Measurements from ENCODE around the gene MAP1LC3B2. TPM values are rescaled to one million over a fixed set of nuclear protein-coding genes. Genes with fewer than 3 reads are reported as not detected.

MAP1LC3B2 gene
- total and polyA plus RNA-seq, 2 of the 8 experiments (the other 6 are each of a cell fraction or from before 2014, with no cell fraction given): 0.39 to 1.5 TPM

DNA sequence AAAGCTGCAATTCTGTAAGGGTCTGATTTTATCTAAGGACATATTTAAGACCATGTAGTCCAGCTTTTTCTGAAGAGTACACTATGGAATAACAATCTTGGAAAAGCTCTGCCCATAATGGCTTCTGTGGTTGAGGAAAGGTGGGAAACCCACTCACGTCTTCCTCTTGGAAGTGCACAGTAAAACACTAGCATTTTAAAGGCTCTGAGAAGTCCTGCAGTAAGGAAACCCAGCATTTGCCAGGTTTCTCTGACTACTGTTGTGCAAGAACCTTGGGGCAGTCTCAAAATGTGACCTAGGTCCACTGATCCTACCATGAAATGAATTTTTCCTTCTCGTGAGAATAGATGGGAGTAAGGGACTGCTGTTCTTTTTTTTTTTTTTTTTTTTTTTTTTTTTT is 11.9 kb downstream of the MAP1LC3B2 start:
- no peak overlapping the region for H2BK15ac ChIP-seq (ENCODE audit: low read length)
- H3K4me2 ChIP-seq (ENCODE audit: insufficient read depth in 1 of 2, low read depth in 2 of 2, low read length in 2 of 2): no peak overlapping the region
- no peak overlapping the region for H2AK5ac ChIP-seq (ENCODE audit: low read depth, low read length)
- H3K23ac ChIP-seq (ENCODE audit: insufficient read length): no peak overlapping the region
- H2BK120ac ChIP-seq (replicated peaks; ENCODE audit: low read depth, low read length): no peak overlapping the region
- no peak overlapping the region for H3K4me3 ChIP-seq (ENCODE audit: extremely low read depth in 1 of 4, insufficient read depth in 2 of 4, low read depth in 3 of 4, low read length in 4 of 4)
- H2AFZ ChIP-seq (ENCODE audit: low read length): no peak overlapping the region
- no peak overlapping the region for H4K91ac ChIP-seq (replicated peaks; ENCODE audit: insufficient read length, low read length)
- no peak overlapping the region for H3K14ac ChIP-seq (ENCODE audit: insufficient read length)
- no peaks in the 10 kb centered on the region for H3K79me2 ChIP-seq (ENCODE audit: control insufficient read depth in 1 of 2, insufficient read depth in 2 of 2, low read length in 2 of 2)
- H3K4me1 ChIP-seq (replicated peaks in 1 of 4; ENCODE audit: control insufficient read depth in 3 of 4, insufficient read depth in 4 of 4, low read length in 3 of 4): no peaks in the 10 kb centered on the region
- no peaks in the 10 kb centered on the region for H3K79me1 ChIP-seq (ENCODE audit: low read depth, low read length)
- H3K9me3 ChIP-seq (ENCODE audit: insufficient read depth in 2 of 2, low read depth in 1 of 2, low read length in 1 of 2): peaks cover 0 to 3% of the 10 kb centered on the region in 2 experiments; a peak in 1 of 4 replicates
- H3K4ac ChIP-seq (replicated peaks; ENCODE audit: insufficient read length, low read depth, low read length): no peak overlapping the region
- H3K36me3 ChIP-seq (ENCODE audit: control insufficient read depth in 2 of 4, insufficient read depth in 4 of 4, low read length in 3 of 4): no peaks in the 10 kb centered on the region
- H4K8ac ChIP-seq (ENCODE audit: extremely low read depth, insufficient read depth, low read length): no peak overlapping the region
- WGBS, 2 experiments (ENCODE audit: extremely low coverage in 1 of 2, insufficient coverage in 1 of 2, insufficient read length in 1 of 2, insufficient replicate concordance in 2 of 2, low coverage in 1 of 2, low lambda C conversion rate in 2 of 2, missing lambda C conversion rate in 1 of 2): 97% methylated on average over 2 of the region's 2 CpGs; no CpG with 5 or more reads in 1 of the 2 experiments
- H3K56ac ChIP-seq (replicated peaks; ENCODE audit: insufficient read length, low read depth, low read length): no peak overlapping the region
- ChIA-PET CTCF (ENCODE audit: partially characterized antibody) (interaction anchor here (0.6 to 1.2 kb wide), 2 partner anchors 8 to 36 kb away, joined by 3 read pairs; no protein-coding TSS in a partner anchor), POLR2A (ENCODE audit: partially characterized antibody) (no interaction called here)
- no peak overlapping the region for H2BK12ac ChIP-seq (ENCODE audit: low read depth, low read length)
- H3K27ac ChIP-seq (ENCODE audit: low read depth, low read length): no peak overlapping the region
- no peak overlapping the region for H2BK20ac ChIP-seq (ENCODE audit: low read length)
- no peak overlapping the region for H3K9ac ChIP-seq (replicated peaks in 1 of 4; ENCODE audit: extremely low read depth in 1 of 4, low read depth in 3 of 4, low read length in 3 of 4)
- no peaks in the 10 kb centered on the region for H4K20me1 ChIP-seq (replicated peaks in 1 of 2; ENCODE audit: control insufficient read depth in 1 of 2, insufficient read depth in 2 of 2, low read length in 2 of 2)
- DNase-seq (ENCODE audit: low read depth in 1 of 2, low spot score in 2 of 2): no peak
- no peaks in the 10 kb centered on the region for H3K23me2 ChIP-seq (ENCODE audit: low read depth, low read length)
- no peak overlapping the region for H3K18ac ChIP-seq (ENCODE audit: extremely low read depth, low read length)
- H2BK5ac ChIP-seq (ENCODE audit: low read depth, low read length): no peak overlapping the region
- no peaks in the 10 kb centered on the region; a peak in 1 of 7 replicates for H3K27me3 ChIP-seq (replicated peaks in 1 of 4; ENCODE audit: control insufficient read depth in 3 of 4, extremely low read depth in 1 of 4, insufficient read depth in 3 of 4, low read length in 3 of 4)
- FAIRE-seq: no peak
- no peak overlapping the region for H4K5ac ChIP-seq (ENCODE audit: insufficient read length, low read depth, low read length)
- TF ChIP-seq HDAC2 (IDR thresholded peaks at IDR 0.05; ENCODE audit: borderline replicate concordance in 1 of 2, low read depth in 2 of 2, low read length in 2 of 2) (no peak), KDM5A (IDR thresholded peaks at IDR 0.05; ENCODE audit: low read length) (no peak)

All from H1 (cell line).